ENCODE measurements around the gene TRDMT1. TPM values are rescaled to one million over a fixed set of nuclear protein-coding genes. Genes with fewer than 3 reads are reported as not detected.

The TRDMT1 gene
- total RNA-seq, 2 experiments from 2014 or later: 4.4 to 4.5 TPM

- DNase-seq (peak; percentile 77), ATAC-seq (peak; percentile 19)
- Mint-ChIP-seq H3K27me3 (no peaks in the 10 kb centered on the region), H3K27ac (peak overlapping the region; percentile 91), H3K36me3 (ENCODE audit: low read depth) (peaks cover 40% of the 10 kb centered on the region), H3K4me1 (ENCODE audit: low read depth) (peaks cover 48% of the 10 kb centered on the region), H3K4me3 (peak overlapping the region; percentile 94), H3K9me3 (no peaks in the 10 kb centered on the region)
- TF ChIP-seq, protein P1, sequence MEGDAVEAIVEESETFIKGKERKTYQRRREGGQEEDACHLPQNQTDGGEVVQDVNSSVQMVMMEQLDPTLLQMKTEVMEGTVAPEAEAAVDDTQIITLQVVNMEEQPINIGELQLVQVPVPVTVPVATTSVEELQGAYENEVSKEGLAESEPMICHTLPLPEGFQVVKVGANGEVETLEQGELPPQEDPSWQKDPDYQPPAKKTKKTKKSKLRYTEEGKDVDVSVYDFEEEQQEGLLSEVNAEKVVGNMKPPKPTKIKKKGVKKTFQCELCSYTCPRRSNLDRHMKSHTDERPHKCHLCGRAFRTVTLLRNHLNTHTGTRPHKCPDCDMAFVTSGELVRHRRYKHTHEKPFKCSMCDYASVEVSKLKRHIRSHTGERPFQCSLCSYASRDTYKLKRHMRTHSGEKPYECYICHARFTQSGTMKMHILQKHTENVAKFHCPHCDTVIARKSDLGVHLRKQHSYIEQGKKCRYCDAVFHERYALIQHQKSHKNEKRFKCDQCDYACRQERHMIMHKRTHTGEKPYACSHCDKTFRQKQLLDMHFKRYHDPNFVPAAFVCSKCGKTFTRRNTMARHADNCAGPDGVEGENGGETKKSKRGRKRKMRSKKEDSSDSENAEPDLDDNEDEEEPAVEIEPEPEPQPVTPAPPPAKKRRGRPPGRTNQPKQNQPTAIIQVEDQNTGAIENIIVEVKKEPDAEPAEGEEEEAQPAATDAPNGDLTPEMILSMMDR (IDR thresholded peaks at IDR 0.05): no peak
- POLR2A ChIA-PET: interaction anchor here (0.7 to 5.7 kb wide), 20 partner anchors 9 to 415 kb away, joined by 3 to 41 read pairs (median 4); partner anchors contain the start of genes RSU1, STAM and TRDMT1
- CTCF ChIA-PET: interaction anchor here (0.6 to 4.7 kb wide), 15 partner anchors 8 to 412 kb away, joined by 3 to 35 read pairs (median 4); partner anchors contain the start of genes RSU1 and TRDMT1
- intact Hi-C loops (cut with micrococcal nuclease): loop anchor here (2.0 kb wide), 1 partner anchor 226 kb away; no protein-coding TSS in a partner anchor
These were observed 27.7 kb upstream of the TRDMT1 start for GRCh38 chr10:17229016-17229716.

DNA sequence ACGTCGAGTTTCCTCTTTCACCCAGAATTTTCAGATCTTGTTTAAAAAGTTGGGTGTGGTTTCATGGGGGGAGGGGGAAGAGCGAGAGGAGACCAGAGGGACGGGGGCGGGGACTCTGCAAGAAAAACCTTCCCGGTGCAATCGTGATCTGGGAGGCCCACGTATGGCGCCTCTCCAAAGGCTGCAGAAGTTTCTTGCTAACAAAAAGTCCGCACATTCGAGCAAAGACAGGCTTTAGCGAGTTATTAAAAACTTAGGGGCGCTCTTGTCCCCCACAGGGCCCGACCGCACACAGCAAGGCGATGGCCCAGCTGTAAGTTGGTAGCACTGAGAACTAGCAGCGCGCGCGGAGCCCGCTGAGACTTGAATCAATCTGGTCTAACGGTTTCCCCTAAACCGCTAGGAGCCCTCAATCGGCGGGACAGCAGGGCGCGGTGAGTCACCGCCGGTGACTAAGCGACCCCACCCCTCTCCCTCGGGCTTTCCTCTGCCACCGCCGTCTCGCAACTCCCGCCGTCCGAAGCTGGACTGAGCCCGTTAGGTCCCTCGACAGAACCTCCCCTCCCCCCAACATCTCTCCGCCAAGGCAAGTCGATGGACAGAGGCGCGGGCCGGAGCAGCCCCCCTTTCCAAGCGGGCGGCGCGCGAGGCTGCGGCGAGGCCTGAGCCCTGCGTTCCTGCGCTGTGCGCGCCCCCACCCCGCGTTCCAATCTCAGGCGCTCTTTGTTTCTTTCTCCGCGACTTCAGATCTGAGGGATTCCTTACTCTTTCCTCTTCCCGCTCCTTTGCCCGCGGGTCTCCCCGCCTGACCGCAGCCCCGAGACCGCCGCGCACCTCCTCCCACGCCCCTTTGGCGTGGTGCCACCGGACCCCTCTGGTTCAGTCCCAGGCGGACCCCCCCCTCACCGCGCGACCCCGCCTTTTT, 26.9 kb upstream of the TRDMT1 start, which contains the start of gene VIM:
VIM (plus strand) TSS at position 151 of the 925 bp plus-strand sequence. CDS start 1,182 bp downstream, outside the sequence.
- ChIA-PET POLR2A (interaction anchor here (0.8 to 5.7 kb wide), 11 partner anchors 12 to 416 kb away, joined by 3 to 41 read pairs (median 15); partner anchors contain the start of genes STAM and TRDMT1), CTCF (interaction anchor here (1.0 to 4.7 kb wide), 9 partner anchors 10 to 329 kb away, joined by 3 to 35 read pairs (median 4); partner anchors contain the start of gene TRDMT1)
- Mint-ChIP-seq H3K4me3 (peak within 1 kb of the TSS; percentile 94), H3K27me3 (no peaks in the 10 kb centered on the region), H3K36me3 (ENCODE audit: low read depth) (peaks cover 32% of the 10 kb centered on the region), H3K4me1 (ENCODE audit: low read depth) (peaks cover 40% of the 10 kb centered on the region), H3K27ac (peak within 1 kb of the TSS; percentile 91), H3K9me3 (no peaks in the 10 kb centered on the region)
- intact Hi-C loops (cut with micrococcal nuclease): loop anchor here (1.0 to 2.0 kb wide), 3 partner anchors 201 to 226 kb away; no protein-coding TSS in a partner anchor
- ATAC-seq (peak; percentile 46), DNase-seq (peak; percentile 95)
- TF ChIP-seq, protein P1 (IDR thresholded peaks at IDR 0.05): no peak

DNA sequence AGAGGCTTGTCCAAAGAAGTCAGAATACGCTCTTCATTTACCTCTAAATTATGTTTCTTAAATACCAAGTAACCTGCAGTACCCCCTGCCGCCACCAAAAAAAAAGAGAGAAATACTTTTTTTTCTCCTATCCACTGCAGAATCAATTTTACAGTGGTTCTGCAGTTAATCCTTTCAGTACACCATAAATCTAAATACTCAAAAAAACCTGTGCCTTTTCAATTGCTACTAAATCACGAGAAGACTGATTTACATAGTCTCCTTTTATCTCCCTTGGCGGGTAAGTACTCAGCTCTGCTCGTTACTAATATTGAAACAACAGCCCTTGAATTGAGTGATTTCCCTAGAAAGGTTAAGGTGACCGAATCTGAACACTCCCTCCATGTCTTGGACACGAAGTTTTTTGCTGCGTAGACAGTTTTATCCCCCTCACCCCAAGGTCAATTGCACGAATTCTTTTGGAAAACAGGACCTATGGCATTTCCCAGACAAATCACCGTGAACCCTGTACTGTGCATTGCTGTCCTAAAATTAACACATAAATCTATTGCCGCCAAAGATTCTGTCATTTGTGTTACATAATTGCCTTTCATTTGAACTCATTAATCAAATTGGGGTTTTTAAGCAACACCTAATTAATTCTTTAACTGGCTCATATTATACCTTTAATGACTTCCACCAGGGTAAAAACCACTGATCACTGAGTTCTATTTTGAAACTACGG, 26.1 kb upstream of the TRDMT1 start:
- TF ChIP-seq, protein P1 (IDR thresholded peaks at IDR 0.05): peak; percentile 74
- ChIA-PET CTCF (interaction anchor here (1.0 to 4.7 kb wide), 6 partner anchors 9 to 203 kb away, joined by 3 to 35 read pairs (median 4); partner anchors contain the start of gene TRDMT1), POLR2A (interaction anchor here (0.7 to 5.7 kb wide), 13 partner anchors 11 to 410 kb away, joined by 3 to 41 read pairs (median 4); partner anchors contain the start of genes RSU1 and TRDMT1)
- Mint-ChIP-seq H3K9me3 (no peaks in the 10 kb centered on the region), H3K4me1 (ENCODE audit: low read depth) (peaks cover 38% of the 10 kb centered on the region), H3K27me3 (no peaks in the 10 kb centered on the region), H3K27ac (peak overlapping the region; percentile 91), H3K4me3 (peak overlapping the region; percentile 94), H3K36me3 (ENCODE audit: low read depth) (peaks cover 28% of the 10 kb centered on the region)
- DNase-seq: peak; percentile 41
- intact Hi-C loops (cut with micrococcal nuclease): loop anchor here (1.0 to 2.0 kb wide), 4 partner anchors 21 to 225 kb away; no protein-coding TSS in a partner anchor
- peak; percentile 32 for ATAC-seq

GRCh38 chr10:17226891-17227303, 25.4 kb upstream of the TRDMT1 start:
- Mint-ChIP-seq H3K27ac (peak overlapping the region; percentile 91), H3K27me3 (no peaks in the 10 kb centered on the region), H3K4me1 (ENCODE audit: low read depth) (peaks cover 35% of the 10 kb centered on the region), H3K36me3 (ENCODE audit: low read depth) (peaks cover 21% of the 10 kb centered on the region), H3K9me3 (no peaks in the 10 kb centered on the region), H3K4me3 (peak overlapping the region; percentile 94)
- DNase-seq (no peak), ATAC-seq (no peak)
- TF ChIP-seq, protein P1 (IDR thresholded peaks at IDR 0.05): no peak
- POLR2A ChIA-PET: interaction anchor here (0.7 to 5.7 kb wide), 8 partner anchors 11 to 409 kb away, joined by 3 to 41 read pairs (median 3); partner anchors contain the start of gene RSU1
- CTCF ChIA-PET: interaction anchor here (1.0 to 4.7 kb wide), 5 partner anchors 8 to 25 kb away, joined by 3 to 35 read pairs (median 3); partner anchors contain the start of gene TRDMT1
- intact Hi-C loops (cut with micrococcal nuclease): loop anchor here (1.0 kb wide), 1 partner anchor 21 kb away; no protein-coding TSS in a partner anchor
